HG02970 (cell line): ENCODE data around the gene ZDHHC3.

Experiments used
- ATAC-seq: cut with Tn5 transposase; IDR thresholded peaks from one replicate; pipeline ENCODE4 v1.9.1; 2021; ENCODE audit warnings: mild to moderate bottlenecking, moderate library complexity, moderate number of reproducible peaks; ENCODE audit not compliant: unreplicated experiment, low FRiP score

The ZDHHC3 gene

GRCh38 chr3:44903751-44904150 is 72.2 kb downstream of the ZDHHC3 start:
- ATAC-seq, result no peak

GRCh38 chr3:44903314-44903713 is 72.7 kb downstream of the ZDHHC3 start:
- ATAC-seq, result no peak

GRCh38 chr3:44902628-44903027 is 73.3 kb downstream of the ZDHHC3 start:
- no peak for ATAC-seq

GRCh38 chr3:44899683-44900367 is 76.1 kb downstream of the ZDHHC3 start:
- ATAC-seq, result no peak

- ATAC-seq, result no peak
Observed at GRCh38 chr3:44896440-44896839, 79.5 kb downstream of the ZDHHC3 start.

GRCh38 chr3:44894485-44894884 is 81.5 kb downstream of the ZDHHC3 start:
- no peak for ATAC-seq

GRCh38 chr3:44893097-44893496 is 82.9 kb downstream of the ZDHHC3 start:
- ATAC-seq, result no peak

- no peak for ATAC-seq
Observed at GRCh38 chr3:44892689-44893088, 83.3 kb downstream of the ZDHHC3 start.

GRCh38 chr3:44890852-44891251 is 85.1 kb downstream of the ZDHHC3 start:
- ATAC-seq, result no peak

GRCh38 chr3:44890258-44890657 is 85.7 kb downstream of the ZDHHC3 start:
- ATAC-seq, result no peak

- no peak for ATAC-seq
Observed at GRCh38 chr3:44887101-44887500, 88.9 kb downstream of the ZDHHC3 start.

GRCh38 chr3:44886561-44886960 is 89.4 kb downstream of the ZDHHC3 start:
- no peak for ATAC-seq

GRCh38 chr3:44885618-44886017 is 90.4 kb downstream of the ZDHHC3 start:
- no peak for ATAC-seq

- no peak for ATAC-seq
Observed at GRCh38 chr3:44883999-44884431, 92.0 kb downstream of the ZDHHC3 start.

GRCh38 chr3:44883213-44883955 is 92.6 kb downstream of the ZDHHC3 start:
- ATAC-seq, result no peak

GRCh38 chr3:44880284-44880683 is 95.7 kb downstream of the ZDHHC3 start:
- no peak for ATAC-seq

- ATAC-seq, result no peak
Observed at GRCh38 chr3:44877333-44877732, 98.6 kb downstream of the ZDHHC3 start.

- ATAC-seq, result no peak
Observed at GRCh38 chr3:44875596-44875995, 100.4 kb downstream of the ZDHHC3 start.
